DOHH2 (cell line): Measurements from ENCODE around the gene PPP5C.

Source experiments
- H3F3A ChIP-seq: fragments of 200-600 bp; sonication (generic), shearing (Covaris generic); 2 replicates; pipeline ENCODE4 v1.6.0; 2016; ENCODE audit warnings: antibody characterized with exemption, mild to moderate bottlenecking; ENCODE audit not compliant: control insufficient read depth, insufficient read depth
- H3K27ac ChIP-seq: fragments of 200-600 bp; sonication (generic); 2 replicates; pipeline ENCODE4 v1.5.1; 2014; ENCODE audit warnings: low read depth, mild to moderate bottlenecking, low read length, moderate library complexity
- H3K27me3 ChIP-seq: fragments of 200-600 bp; sonication (generic); 2 replicates; pipeline ENCODE4 v1.6.1; 2014; ENCODE audit warnings: mild to moderate bottlenecking, low read length, mixed read lengths; ENCODE audit not compliant: control insufficient read depth
- H3K36me3 ChIP-seq: fragments of 200-600 bp; sonication (generic); 2 replicates; pipeline ENCODE4 v1.6.1; 2014; ENCODE audit warnings: mild to moderate bottlenecking, low read length, moderate library complexity, mixed read lengths; ENCODE audit not compliant: control insufficient read depth
- H3K4me1 ChIP-seq: fragments of 200-600 bp; sonication (generic); 2 replicates; pipeline ENCODE4 v1.6.1; 2014; ENCODE audit warnings: mild to moderate bottlenecking, low read length, mixed read lengths; ENCODE audit not compliant: control insufficient read depth
- H3K4me2 ChIP-seq: fragments of 200-600 bp; sonication (generic); 2 replicates; pipeline ENCODE4 v1.6.0; 2014; ENCODE audit warnings: mild to moderate bottlenecking, low read length, moderate library complexity
- H3K4me3 ChIP-seq: fragments of 200-600 bp; sonication (generic); 2 replicates; pipeline ENCODE4 v1.5.1; 2014; ENCODE audit warnings: mild to moderate bottlenecking, low read length, mixed read lengths
- H3K79me2 ChIP-seq: fragments of 200-600 bp; sonication (generic); 2 replicates; pipeline ENCODE4 v1.6.1; 2014; ENCODE audit warnings: mild to moderate bottlenecking, low read length, mixed read lengths; ENCODE audit not compliant: control insufficient read depth
- H3K9me2 ChIP-seq: fragments of 200-600 bp; sonication (generic); replicated peaks from 2 replicates; pipeline ENCODE4 v1.6.1; 2014; ENCODE audit warnings: mild to moderate bottlenecking, low read length, mixed read lengths; ENCODE audit not compliant: control insufficient read depth
- H3K9me3 ChIP-seq: fragments of 200-600 bp; sonication (generic); 2 replicates; pipeline ENCODE4 v1.6.1; 2014; ENCODE audit warnings: antibody characterized with exemption, low read length, mixed read lengths; ENCODE audit not compliant: control insufficient read depth, insufficient read depth
- H4K20me1 ChIP-seq: fragments of 200-600 bp; sonication (generic); 2 replicates; pipeline ENCODE4 v1.6.0; 2014; ENCODE audit warnings: low read depth, mild to moderate bottlenecking, antibody characterized with exemption, low read length, moderate library complexity; ENCODE audit not compliant: control insufficient read depth, insufficient read depth
- EZH2phosphoT487 ChIP-seq: fragments of 200-600 bp; sonication (generic); IDR thresholded peaks from 2 replicates; pipeline ENCODE4 v1.6.1; 2017; ENCODE audit warnings: borderline replicate concordance, mild to moderate bottlenecking, antibody characterized with exemption, low read length, moderate library complexity, mixed read lengths
- TF ChIP-seq, protein P1 (sequence below): fragments of 200-600 bp; sonication (generic); IDR thresholded peaks from one replicate; pipeline ENCODE4 v1.5.1; 2014; ENCODE audit warnings: antibody characterized with exemption, mild to moderate bottlenecking, low read depth, low read length; ENCODE audit not compliant: poor library complexity, severe bottlenecking

Gene PPP5C

DNA sequence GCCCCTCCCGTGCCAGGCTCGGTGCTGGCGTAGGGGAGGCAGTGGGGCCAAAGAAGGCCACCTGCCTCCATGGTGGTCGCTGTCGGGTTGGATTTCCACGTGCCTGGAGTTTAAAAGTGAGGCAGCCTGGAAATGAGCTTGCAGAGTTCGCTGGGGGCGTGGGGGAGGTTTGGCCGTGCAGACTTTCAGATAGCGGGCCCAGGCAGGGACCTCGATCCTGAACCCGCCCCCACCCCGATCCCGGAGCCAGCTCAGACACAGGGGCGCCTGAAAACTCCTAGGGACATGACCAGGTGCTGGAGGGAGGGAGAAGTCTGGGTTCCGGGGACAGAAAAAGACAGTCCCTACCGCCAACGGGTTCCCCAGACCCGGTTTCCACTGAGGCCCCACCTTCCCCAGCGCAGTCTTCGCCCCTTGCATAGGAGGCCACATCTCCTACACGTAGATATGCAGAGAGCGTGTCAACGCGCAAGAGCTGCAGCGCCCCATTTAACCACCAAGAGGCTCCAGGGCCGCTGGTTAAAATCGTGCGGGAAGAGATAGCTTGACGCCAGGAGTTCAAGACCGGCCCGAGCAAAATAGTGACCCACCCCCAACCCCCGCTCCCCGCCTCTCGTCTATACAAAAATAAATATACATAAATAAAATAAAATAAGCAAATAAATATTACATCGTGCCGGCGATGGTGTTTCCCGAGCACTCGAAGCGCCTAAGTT, 58.0 kb downstream of the PPP5C start:
- Histone ChIP-seq H3K27ac (no peak overlapping the region), H3K27me3 (peaks cover 10% of the 10 kb centered on the region), H4K20me1 (no peaks in the 10 kb centered on the region), H3F3A (no peaks in the 10 kb centered on the region), H3K4me2 (no peak overlapping the region), H3K4me3 (no peak overlapping the region), H3K79me2 (no peaks in the 10 kb centered on the region), H3K4me1 (no peaks in the 10 kb centered on the region), H3K36me3 (no peaks in the 10 kb centered on the region), H3K9me3 (no peaks in the 10 kb centered on the region), H3K9me2 (no peaks in the 10 kb centered on the region)
- TF ChIP-seq EZH2phosphoT487, result no peak
- TF ChIP-seq, protein P1, sequence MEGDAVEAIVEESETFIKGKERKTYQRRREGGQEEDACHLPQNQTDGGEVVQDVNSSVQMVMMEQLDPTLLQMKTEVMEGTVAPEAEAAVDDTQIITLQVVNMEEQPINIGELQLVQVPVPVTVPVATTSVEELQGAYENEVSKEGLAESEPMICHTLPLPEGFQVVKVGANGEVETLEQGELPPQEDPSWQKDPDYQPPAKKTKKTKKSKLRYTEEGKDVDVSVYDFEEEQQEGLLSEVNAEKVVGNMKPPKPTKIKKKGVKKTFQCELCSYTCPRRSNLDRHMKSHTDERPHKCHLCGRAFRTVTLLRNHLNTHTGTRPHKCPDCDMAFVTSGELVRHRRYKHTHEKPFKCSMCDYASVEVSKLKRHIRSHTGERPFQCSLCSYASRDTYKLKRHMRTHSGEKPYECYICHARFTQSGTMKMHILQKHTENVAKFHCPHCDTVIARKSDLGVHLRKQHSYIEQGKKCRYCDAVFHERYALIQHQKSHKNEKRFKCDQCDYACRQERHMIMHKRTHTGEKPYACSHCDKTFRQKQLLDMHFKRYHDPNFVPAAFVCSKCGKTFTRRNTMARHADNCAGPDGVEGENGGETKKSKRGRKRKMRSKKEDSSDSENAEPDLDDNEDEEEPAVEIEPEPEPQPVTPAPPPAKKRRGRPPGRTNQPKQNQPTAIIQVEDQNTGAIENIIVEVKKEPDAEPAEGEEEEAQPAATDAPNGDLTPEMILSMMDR, result no peak

DNA sequence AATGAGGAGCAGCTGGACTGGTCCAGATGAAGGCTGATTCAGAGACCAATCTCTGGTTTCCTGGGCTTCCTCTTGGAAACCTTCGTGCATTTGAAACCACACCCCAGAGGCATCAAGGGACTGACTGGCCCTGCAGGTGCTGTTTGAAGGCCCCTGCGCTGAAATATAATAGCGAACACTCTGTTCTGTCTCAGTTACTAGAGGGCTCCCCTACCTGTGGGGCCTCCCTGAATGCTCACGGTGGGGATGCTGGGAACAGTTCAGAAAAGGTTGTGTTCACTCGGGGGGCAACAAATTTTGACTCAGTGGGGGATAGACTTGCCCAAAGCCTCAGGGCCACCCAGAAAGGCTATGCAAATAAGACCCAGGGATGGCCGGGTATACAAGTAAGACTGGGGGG, 60.1 kb downstream of the PPP5C start:
- H3K9me2 ChIP-seq, result no peaks in the 10 kb centered on the region
- no peaks in the 10 kb centered on the region for H3K9me3 ChIP-seq
- no peak overlapping the region for H3K4me3 ChIP-seq
- H3K36me3 ChIP-seq, result no peaks in the 10 kb centered on the region
- H3K79me2 ChIP-seq, result no peaks in the 10 kb centered on the region
- H3K27me3 ChIP-seq, result peaks cover 10% of the 10 kb centered on the region
- TF ChIP-seq, protein P1, result no peak
- TF ChIP-seq EZH2phosphoT487, result no peak
- H4K20me1 ChIP-seq, result no peaks in the 10 kb centered on the region
- H3K27ac ChIP-seq, result no peak overlapping the region
- no peaks in the 10 kb centered on the region for H3F3A ChIP-seq
- H3K4me1 ChIP-seq, result no peaks in the 10 kb centered on the region
- no peak overlapping the region for H3K4me2 ChIP-seq

DNA sequence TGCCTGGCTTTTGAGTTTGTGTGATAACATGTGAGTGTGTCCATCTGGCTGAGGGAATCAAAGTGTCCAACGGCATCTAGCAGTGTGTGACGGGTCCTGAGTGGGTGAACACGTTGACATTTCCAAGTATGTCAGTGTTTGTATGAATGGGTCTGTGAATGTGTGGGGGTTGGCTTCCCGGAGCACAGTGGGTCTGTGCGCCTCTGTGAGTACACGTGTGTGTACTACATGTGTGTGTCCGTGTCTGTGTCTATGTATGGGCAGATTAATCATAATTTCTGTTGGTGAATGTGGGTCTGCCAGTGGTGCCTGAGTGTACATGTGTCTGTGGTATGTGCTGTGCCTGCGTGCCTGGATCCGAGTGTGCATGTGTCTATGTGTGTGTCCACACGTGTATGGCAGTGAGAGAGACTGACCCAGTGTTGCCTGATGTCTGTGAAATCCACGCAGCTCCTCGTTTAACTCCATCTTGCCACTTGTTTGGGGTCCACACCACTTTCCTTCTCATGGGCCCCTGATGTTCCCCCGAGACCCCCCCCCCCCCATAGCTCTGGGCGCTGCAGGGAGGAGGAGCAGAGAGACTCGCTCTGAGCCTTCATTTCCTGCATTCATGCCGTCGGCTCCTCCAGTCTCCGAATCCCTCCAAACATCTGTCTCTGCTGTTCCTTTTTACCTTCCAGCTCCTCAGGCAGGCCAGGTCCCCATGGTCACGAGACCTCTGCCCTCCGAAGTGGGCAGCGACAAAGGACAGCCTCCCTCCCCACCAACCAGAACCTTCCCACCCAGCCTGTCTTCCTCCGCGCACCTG, 61.2 kb downstream of the PPP5C start:
- no peak overlapping the region for H3K4me3 ChIP-seq
- H4K20me1 ChIP-seq, result no peaks in the 10 kb centered on the region
- no peaks in the 10 kb centered on the region for H3F3A ChIP-seq
- no peak overlapping the region for H3K27ac ChIP-seq
- H3K79me2 ChIP-seq, result no peaks in the 10 kb centered on the region
- no peaks in the 10 kb centered on the region for H3K4me1 ChIP-seq
- no peaks in the 10 kb centered on the region for H3K36me3 ChIP-seq
- H3K27me3 ChIP-seq, result peaks cover 10% of the 10 kb centered on the region
- TF ChIP-seq EZH2phosphoT487, result no peak
- TF ChIP-seq, protein P1, result no peak
- no peaks in the 10 kb centered on the region for H3K9me3 ChIP-seq
- no peaks in the 10 kb centered on the region for H3K9me2 ChIP-seq
- H3K4me2 ChIP-seq, result no peak overlapping the region
